OCI-LY1 (cell line): ENCODE data around the gene DUSP1.

Experiments
- H2AFZ ChIP-seq: fragments of 200-600 bp; sonication (generic), shearing (Covaris generic); 2 replicates; pipeline ENCODE4 v1.6.0; 2014; ENCODE audit warnings: antibody characterized with exemption, mild to moderate bottlenecking, low read length
- H3F3A ChIP-seq: fragments of 200-600 bp; sonication (generic), shearing (Covaris generic); 2 replicates; pipeline ENCODE4 v1.6.0; 2014; ENCODE audit warnings: mild to moderate bottlenecking, antibody characterized with exemption, low read length, moderate library complexity; ENCODE audit not compliant: insufficient read depth
- H3K27ac ChIP-seq: fragments of 200-600 bp; sonication (generic); 2 replicates; pipeline ENCODE4 v1.5.1; 2014; ENCODE audit warnings: low read length, mixed run types, mild to moderate bottlenecking, low read depth; ENCODE audit not compliant: poor library complexity, severe bottlenecking
- H3K27me3 ChIP-seq: fragments of 200-600 bp; sonication (generic); 2 replicates; pipeline ENCODE4 v1.6.0; 2014; ENCODE audit warnings: antibody characterized with exemption, mild to moderate bottlenecking, low read length, moderate library complexity; ENCODE audit not compliant: insufficient read depth
- H3K36me3 ChIP-seq: fragments of 200-600 bp; sonication (generic); 2 replicates; pipeline ENCODE4 v1.6.1; 2014; ENCODE audit warnings: mild to moderate bottlenecking, antibody characterized with exemption, low read length, moderate library complexity, mixed read lengths; ENCODE audit not compliant: insufficient read depth
- H3K4me1 ChIP-seq: fragments of 200-600 bp; sonication (generic); 2 replicates; pipeline ENCODE4 v1.5.1; 2014; ENCODE audit warnings: mild to moderate bottlenecking, low read length, moderate library complexity; ENCODE audit not compliant: insufficient read depth, severe bottlenecking
- H3K4me2 ChIP-seq: fragments of 200-600 bp; sonication (generic), shearing (Covaris generic); 2 replicates; pipeline ENCODE4 v1.6.1; 2014; ENCODE audit warnings: low read length
- H3K4me3 ChIP-seq: fragments of 200-600 bp; sonication (generic); 2 replicates; pipeline ENCODE4 v1.5.1; 2014; ENCODE audit warnings: low read length, low read depth, mild to moderate bottlenecking, mixed read lengths; ENCODE audit not compliant: poor library complexity, severe bottlenecking
- H3K79me2 ChIP-seq: fragments of 200-600 bp; shearing (Covaris generic); 2 replicates; pipeline ENCODE4 v1.6.1; 2016; ENCODE audit warnings: mixed run types, low read length, mixed read lengths; ENCODE audit not compliant: insufficient read depth
- H3K9ac ChIP-seq: fragments of 200-600 bp; sonication (generic), shearing (Covaris generic); 2 replicates; pipeline ENCODE4 v1.6.1; 2014; ENCODE audit warnings: mild to moderate bottlenecking, low read length, mixed read lengths
- H3K9me2 ChIP-seq: fragments of 200-600 bp; sonication (generic), shearing (Covaris generic); 2 replicates; pipeline ENCODE4 v1.6.1; 2014; ENCODE audit warnings: low read depth, mild to moderate bottlenecking, low read length, mixed read lengths
- H3K9me3 ChIP-seq: fragments of 200-600 bp; shearing (Covaris generic); 2 replicates; pipeline ENCODE4 v1.6.1; 2014; ENCODE audit warnings: low read length, mixed read lengths
- H4K20me1 ChIP-seq: fragments of 200-600 bp; sonication (generic), shearing (Covaris generic); 2 replicates; pipeline ENCODE4 v1.6.0; 2016; ENCODE audit warnings: mild to moderate bottlenecking, low read length; ENCODE audit not compliant: insufficient read depth
- CTCF ChIP-seq: fragments of 200-600 bp; sonication (generic), shearing (Covaris generic); IDR thresholded peaks from 2 replicates; pipeline ENCODE4 v1.5.1; 2017; ENCODE audit warnings: mild to moderate bottlenecking, antibody characterized with exemption, low read length, moderate library complexity, mixed read lengths
- EZH2 ChIP-seq: fragments of 200-600 bp; sonication (generic), shearing (Covaris generic); IDR thresholded peaks from 2 replicates; pipeline ENCODE4 v1.8.0; 2017; ENCODE audit warnings: borderline replicate concordance, mixed run types, mild to moderate bottlenecking, antibody characterized with exemption, low read length, moderate library complexity, mixed read lengths

DUSP1 gene

GRCh38 chr5:172741206-172741582 is 29.8 kb downstream of the DUSP1 start:
- H2AFZ ChIP-seq, result no peak overlapping the region
- H3K4me2 ChIP-seq, result no peak overlapping the region
- H4K20me1 ChIP-seq, result no peaks in the 10 kb centered on the region
- H3K4me1 ChIP-seq, result no peaks in the 10 kb centered on the region
- H3K27me3 ChIP-seq, result 0 out of 2 replicates have a peak, but pooled peaks cover 5% of the 10 kb centered on the region
- H3K9ac ChIP-seq, result no peak overlapping the region
- no peaks in the 10 kb centered on the region for H3K9me3 ChIP-seq
- no peaks in the 10 kb centered on the region for H3K36me3 ChIP-seq
- no peaks in the 10 kb centered on the region for H3F3A ChIP-seq
- no peak overlapping the region for H3K27ac ChIP-seq
- H3K9me2 ChIP-seq, result no peaks in the 10 kb centered on the region
- TF ChIP-seq CTCF (no peak), EZH2 (no peak)
- no peak overlapping the region for H3K4me3 ChIP-seq
- no peaks in the 10 kb centered on the region for H3K79me2 ChIP-seq

- Histone ChIP-seq H3K27ac (no peak overlapping the region), H3K4me3 (no peak overlapping the region), H4K20me1 (no peaks in the 10 kb centered on the region), H3K79me2 (no peaks in the 10 kb centered on the region), H2AFZ (no peak overlapping the region), H3F3A (no peaks in the 10 kb centered on the region), H3K27me3 (0 out of 2 replicates have a peak, but pooled peaks cover 5% of the 10 kb centered on the region), H3K9me3 (no peaks in the 10 kb centered on the region), H3K4me1 (no peaks in the 10 kb centered on the region), H3K9me2 (no peaks in the 10 kb centered on the region), H3K36me3 (no peaks in the 10 kb centered on the region), H3K9ac (no peak overlapping the region), H3K4me2 (no peak overlapping the region)
- TF ChIP-seq EZH2, result no peak
- TF ChIP-seq CTCF, result no peak
Measured at GRCh38 chr5:172740428-172741205, 30.4 kb downstream of the DUSP1 start.

GRCh38 chr5:172739375-172739774 is 31.6 kb downstream of the DUSP1 start:
- TF ChIP-seq CTCF (no peak), EZH2 (no peak)

More at GRCh38 chr5:172739375-172739774, 31.6 kb downstream of the DUSP1 start:
- H3K79me2 ChIP-seq, result no peaks in the 10 kb centered on the region
- no peak overlapping the region for H2AFZ ChIP-seq
- 0 out of 2 replicates have a peak, but pooled peaks cover 5% of the 10 kb centered on the region for H3K27me3 ChIP-seq
- H3K36me3 ChIP-seq, result no peaks in the 10 kb centered on the region
- no peaks in the 10 kb centered on the region for H3K9me2 ChIP-seq
- no peak overlapping the region for H3K9ac ChIP-seq
- no peak overlapping the region for H3K4me2 ChIP-seq
- H3K27ac ChIP-seq, result no peak overlapping the region
- no peaks in the 10 kb centered on the region for H3F3A ChIP-seq
- H3K9me3 ChIP-seq, result no peaks in the 10 kb centered on the region
- no peaks in the 10 kb centered on the region for H4K20me1 ChIP-seq
- H3K4me1 ChIP-seq, result no peaks in the 10 kb centered on the region
- no peak overlapping the region for H3K4me3 ChIP-seq
